ENCODE results near the gene ASB18. TPM values are rescaled to one million over a fixed set of nuclear protein-coding genes. Genes with fewer than 3 reads are reported as not detected.

ASB18 gene
- total and polyA plus RNA-seq, 2 of the 8 experiments (the other 6 are each of a cell fraction or from before 2014, with no cell fraction given): not detected

- no peak for TF ChIP-seq JUN (IDR thresholded peaks at IDR 0.05; ENCODE audit: low read depth, low read length)
- no peak for TF ChIP-seq EP300 (IDR thresholded peaks at IDR 0.05; ENCODE audit: borderline replicate concordance in 1 of 2, low read depth in 2 of 2, low read length in 2 of 2)
Measured at GRCh38 chr2:236305531-236305930, 41.3 kb upstream of the ASB18 start (continued).

Data from H1 (cell line).